OCI-LY3 (cell line): Measurements from ENCODE around the gene PRKACB.

Experiments
- CTCF ChIP-seq: fragments of 200-600, 300-600 bp; sonication (generic); IDR thresholded peaks from 2 replicates; pipeline ENCODE4 v1.5.1; 2014; ENCODE audit warnings: antibody characterized with exemption, low read length, low read depth
- EZH2phosphoT487 ChIP-seq: fragments of 200-600 bp; shearing (Covaris generic); IDR thresholded peaks from 2 replicates; pipeline ENCODE4 v1.6.1; 2018; ENCODE audit warnings: antibody characterized with exemption, mixed run types, low read depth

DNA sequence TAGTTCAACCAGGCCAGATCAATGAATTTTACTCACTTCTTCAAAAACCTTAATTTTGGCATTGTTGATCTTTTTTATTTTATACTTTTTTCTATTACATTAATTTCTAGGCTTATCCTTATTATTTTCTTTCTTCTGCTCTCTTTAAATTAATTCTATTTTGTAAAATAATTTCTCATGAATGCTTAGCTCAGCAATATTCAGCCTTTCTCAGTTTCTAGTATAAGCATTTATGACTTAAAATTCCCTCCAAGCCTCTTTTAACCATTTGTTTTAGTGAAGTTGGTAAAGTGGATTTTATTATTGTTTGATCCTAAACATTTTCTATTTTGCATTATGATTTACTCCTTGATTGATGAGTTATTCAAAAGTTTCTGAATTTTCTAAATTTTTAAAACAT lies 136.8 kb downstream of the PRKACB start:
- TF ChIP-seq CTCF (no peak), EZH2phosphoT487 (no peak)
